MM.1S (cell line): ENCODE results near the gene TPCN2.

Experiments
- DNase-seq: peaks from one replicate; pipeline ENCODE4 v3.0.0-alpha.2; 2015
- H2AFZ ChIP-seq: fragments of 300-600 bp; sonication (generic); 2 replicates; pipeline ENCODE4 v1.6.0; 2016; ENCODE audit warnings: antibody characterized with exemption, low read length
- H3F3A ChIP-seq: fragments of 300-600 bp; sonication (generic); 2 replicates; pipeline ENCODE4 v1.6.1; 2016; ENCODE audit warnings: mild to moderate bottlenecking, antibody characterized with exemption, low read length, moderate library complexity, mixed read lengths; ENCODE audit not compliant: insufficient read depth
- H3K27ac ChIP-seq: fragments of 300-600 bp; sonication (generic); 2 replicates; pipeline ENCODE4 v1.5.1; 2016; ENCODE audit warnings: mild to moderate bottlenecking, low read length
- H3K27me3 ChIP-seq: fragments of 300-600 bp; sonication (generic); replicated peaks from 2 replicates; pipeline ENCODE4 v1.6.0; 2016; ENCODE audit warnings: low read length; ENCODE audit not compliant: insufficient read depth
- H3K36me3 ChIP-seq: fragments of 300-600 bp; sonication (generic); replicated peaks from 2 replicates; pipeline ENCODE4 v1.6.1; 2016; ENCODE audit warnings: mild to moderate bottlenecking, low read length, mixed read lengths; ENCODE audit not compliant: insufficient read depth
- H3K4me1 ChIP-seq: fragments of 300-600 bp; sonication (generic); 2 replicates; pipeline ENCODE4 v1.6.1; 2016; ENCODE audit warnings: low read length, mixed read lengths
- H3K4me2 ChIP-seq: fragments of 300-600 bp; sonication (generic); 2 replicates; pipeline ENCODE4 v1.6.0; 2016; ENCODE audit warnings: low read depth, low read length
- H3K4me3 ChIP-seq: fragments of 300-600 bp; sonication (generic); 2 replicates; pipeline ENCODE4 v1.5.1; 2016; ENCODE audit warnings: low read length, mixed read lengths
- H3K79me2 ChIP-seq: fragments of 300-600 bp; sonication (generic); 2 replicates; pipeline ENCODE4 v1.6.1; 2016; ENCODE audit warnings: mixed run types, low read length, mixed read lengths
- H3K9ac ChIP-seq: fragments of 300-600 bp; sonication (generic); 2 replicates; pipeline ENCODE4 v1.6.1; 2016; ENCODE audit warnings: low read length, mixed read lengths
- H3K9me2 ChIP-seq: fragments of 300-600 bp; sonication (generic); replicated peaks from 2 replicates; pipeline ENCODE4 v1.6.1; 2016; ENCODE audit warnings: mild to moderate bottlenecking, low read length, mixed read lengths; ENCODE audit not compliant: insufficient read depth
- H3K9me3 ChIP-seq: fragments of 300-600 bp; sonication (generic); replicated peaks from 2 replicates; pipeline ENCODE4 v1.6.1; 2016; ENCODE audit warnings: mild to moderate bottlenecking, low read length, mixed read lengths; ENCODE audit not compliant: insufficient read depth
- H4K20me1 ChIP-seq: fragments of 300-600 bp; sonication (generic); 2 replicates; pipeline ENCODE4 v1.6.1; 2016; ENCODE audit warnings: mild to moderate bottlenecking, low read length, moderate library complexity, mixed read lengths; ENCODE audit not compliant: insufficient read depth
- CTCF ChIP-seq: fragments of 300-600 bp; sonication (generic); IDR thresholded peaks from 2 replicates; pipeline ENCODE4 v1.5.1; 2016; ENCODE audit warnings: antibody characterized with exemption, low read length, mixed read lengths
- EZH2 ChIP-seq: fragments of 300-600 bp; sonication (generic); optimal IDR thresholded peaks from 2 replicates; pipeline ENCODE3; 2017; ENCODE audit warnings: low read depth, mild to moderate bottlenecking, antibody characterized with exemption, low read length, mixed read lengths
- EZH2phosphoT487 ChIP-seq: fragments of 300-600 bp; sonication (generic); IDR thresholded peaks from 2 replicates; pipeline ENCODE4 v1.6.1; 2018; ENCODE audit warnings: antibody characterized with exemption, low read length

The TPCN2 gene

GRCh38 chr11:69151836-69152235 lies 103.1 kb downstream of the TPCN2 start:
- H3K4me2 ChIP-seq, result no peak overlapping the region
- H3K9me3 ChIP-seq, result no peaks in the 10 kb centered on the region
- no peak overlapping the region for H3K27ac ChIP-seq
- no peak for TF ChIP-seq CTCF
- no peak for TF ChIP-seq EZH2phosphoT487
- no peak for TF ChIP-seq EZH2
- no peak overlapping the region for H3K4me3 ChIP-seq
- H3K36me3 ChIP-seq, result no peaks in the 10 kb centered on the region
- no peaks in the 10 kb centered on the region for H3F3A ChIP-seq
- H3K9ac ChIP-seq, result no peak overlapping the region
- H4K20me1 ChIP-seq, result no peaks in the 10 kb centered on the region
- H3K4me1 ChIP-seq, result no peaks in the 10 kb centered on the region
- no peak for DNase-seq
- H3K27me3 ChIP-seq, result peaks cover 54% of the 10 kb centered on the region
- H3K9me2 ChIP-seq, result no peaks in the 10 kb centered on the region
- H3K79me2 ChIP-seq, result no peaks in the 10 kb centered on the region
- H2AFZ ChIP-seq, result no peak overlapping the region

GRCh38 chr11:69152733-69153421 lies 104.1 kb downstream of the TPCN2 start:
- Histone ChIP-seq H3F3A (no peaks in the 10 kb centered on the region), H3K27me3 (peaks cover 61% of the 10 kb centered on the region), H3K9me3 (no peaks in the 10 kb centered on the region), H4K20me1 (no peaks in the 10 kb centered on the region), H3K4me2 (no peak overlapping the region), H3K9ac (no peak overlapping the region), H3K9me2 (no peaks in the 10 kb centered on the region), H3K79me2 (no peaks in the 10 kb centered on the region), H3K4me1 (no peaks in the 10 kb centered on the region), H3K27ac (no peak overlapping the region), H3K36me3 (no peaks in the 10 kb centered on the region), H2AFZ (no peak overlapping the region), H3K4me3 (no peak overlapping the region)
- no peak for DNase-seq
- TF ChIP-seq EZH2 (no peak), CTCF (no peak), EZH2phosphoT487 (no peak)

GRCh38 chr11:69153661-69154060 lies 104.9 kb downstream of the TPCN2 start:
- no peaks in the 10 kb centered on the region for H3K4me1 ChIP-seq
- H2AFZ ChIP-seq, result no peak overlapping the region
- peaks cover 68% of the 10 kb centered on the region for H3K27me3 ChIP-seq
- no peaks in the 10 kb centered on the region for H3K36me3 ChIP-seq
- no peaks in the 10 kb centered on the region for H3F3A ChIP-seq
- H3K9ac ChIP-seq, result no peak overlapping the region
- H3K9me3 ChIP-seq, result no peaks in the 10 kb centered on the region
- DNase-seq, result no peak
- no peaks in the 10 kb centered on the region for H3K79me2 ChIP-seq
- no peaks in the 10 kb centered on the region for H4K20me1 ChIP-seq
- no peaks in the 10 kb centered on the region for H3K9me2 ChIP-seq
- no peak for TF ChIP-seq EZH2
- no peak for TF ChIP-seq CTCF
- no peak for TF ChIP-seq EZH2phosphoT487
- no peak overlapping the region for H3K27ac ChIP-seq
- H3K4me3 ChIP-seq, result no peak overlapping the region
- H3K4me2 ChIP-seq, result no peak overlapping the region
